Stimulated activated CD8-positive, alpha-beta memory T cell treated with anti-CD3 and anti-CD28 coated beads, Interleukin-12 subunit alpha, Interleukin-12 subunit beta, amount 100 ng/mL, for 1 hour (primary cell): ENCODE measurements around the gene UGT1A3.
"Not testable (repeated sequence)": the region's sequence is repeated elsewhere in the genome, so short reads cannot be mapped to it uniquely, and the experiment has no call there.

Experiments used
- DNase-seq: peaks from one replicate; pipeline ENCODE4 v3.0.0-alpha.2; 2020; ENCODE audit warnings: low read depth

UGT1A3 gene

GRCh38 chr2:233728723-233729301, at the start of gene UGT1A3:
Gene UGT1A3 (plus strand): TSS chr2:233729042. CDS start chr2:233729127, 85 bp downstream.
- DNase-seq, result no peak

GRCh38 chr2:233679196-233679595, 49.6 kb upstream of the UGT1A3 start:
- no peak for DNase-seq

- DNase-seq, result no peak
These were observed 48.3 kb upstream of the UGT1A3 start for GRCh38 chr2:233680361-233681045.

DNA sequence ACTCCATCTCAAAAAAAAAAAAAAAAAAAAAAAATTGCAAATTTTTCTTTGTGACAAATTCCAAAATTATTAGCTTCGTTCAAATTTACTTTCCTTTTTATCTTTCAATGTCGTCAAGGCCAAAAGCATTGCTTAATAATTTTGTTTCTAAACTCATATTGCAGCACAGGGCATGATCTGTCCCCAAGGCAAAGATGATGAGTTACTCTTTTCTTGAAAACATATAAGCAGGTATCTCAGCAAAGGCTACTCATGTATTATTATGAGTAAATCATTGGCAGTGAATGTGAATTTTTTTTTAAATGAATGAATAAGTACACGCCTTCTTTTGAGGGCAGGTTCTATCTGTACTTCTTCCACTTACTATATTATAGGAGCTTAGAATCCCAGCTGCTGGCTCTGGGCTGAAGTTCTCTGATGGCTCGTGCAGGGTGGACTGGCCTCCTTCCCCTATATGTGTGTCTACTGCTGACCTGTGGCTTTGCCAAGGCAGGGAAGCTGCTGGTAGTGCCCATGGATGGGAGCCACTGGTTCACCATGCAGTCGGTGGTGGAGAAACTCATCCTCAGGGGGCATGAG, 47.2 kb upstream of the UGT1A3 start, which contains the start of gene UGT1A7:
UGT1A7 (plus strand) TSS at position 381 of the 579 bp plus-strand sequence; CDS start at position 418, 37 bp downstream.
- DNase-seq, result no peak

- DNase-seq, result no peak
These were observed 44.2 kb upstream of the UGT1A3 start for GRCh38 chr2:233684640-233685039.

GRCh38 chr2:233686928-233687327, 41.9 kb upstream of the UGT1A3 start:
- no peak for DNase-seq

DNA sequence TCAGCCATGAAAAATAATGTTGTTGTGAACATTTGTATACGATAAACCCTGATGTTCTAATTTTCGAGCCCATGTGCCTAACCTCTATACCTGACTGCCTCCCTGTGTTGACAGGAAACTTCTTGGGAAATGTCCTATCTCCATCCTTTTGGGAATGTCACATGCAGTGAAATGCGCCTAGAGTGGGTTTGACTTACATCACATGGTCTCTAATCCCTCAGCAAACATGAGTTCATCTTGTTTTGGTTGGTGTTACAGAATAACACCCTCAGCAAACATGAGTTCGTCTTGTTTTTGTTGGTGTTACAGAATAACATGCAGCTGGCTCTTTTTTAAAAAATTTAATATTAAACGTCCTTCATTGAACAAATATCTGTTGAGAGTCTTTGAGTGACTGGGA, 40.5 kb upstream of the UGT1A3 start:
- DNase-seq, result no peak

DNA sequence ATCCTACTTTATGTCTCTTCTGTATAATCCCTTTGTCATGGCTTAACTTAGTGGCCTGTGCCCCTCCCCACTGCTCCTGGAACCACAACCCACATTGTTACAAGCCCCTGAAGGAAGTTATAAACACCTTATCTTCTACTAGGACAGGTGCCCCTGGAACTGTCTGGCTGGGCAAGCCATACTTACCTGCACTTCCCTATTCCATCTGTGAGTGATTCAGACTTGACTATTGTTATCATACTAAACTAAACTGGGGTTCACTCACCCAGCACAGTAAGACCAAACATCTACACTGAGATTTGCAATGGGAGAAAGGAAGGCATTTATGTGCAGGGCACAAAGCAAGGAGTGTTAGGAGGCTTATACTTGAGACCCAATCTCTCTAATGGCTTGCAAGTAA, 39.8 kb upstream of the UGT1A3 start:
- no peak for DNase-seq

DNA sequence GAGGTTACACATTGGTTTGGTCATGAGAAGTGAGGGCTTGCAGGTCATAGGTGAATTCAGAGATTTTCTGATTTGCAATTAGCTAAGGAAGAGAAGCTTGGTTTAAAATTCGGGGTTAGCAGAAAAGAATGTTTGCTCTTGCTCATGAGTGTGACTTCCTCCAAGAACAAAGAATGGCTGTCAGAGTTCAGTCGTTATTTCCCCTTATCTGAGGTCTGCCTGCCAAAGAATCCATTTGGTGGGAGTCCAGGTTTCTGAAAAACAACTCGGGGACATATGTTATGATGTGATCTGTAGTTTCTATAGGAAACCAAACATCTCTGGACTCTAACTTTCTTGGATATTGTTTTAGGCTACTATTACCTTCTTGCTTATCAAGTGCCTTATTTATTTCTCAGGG, 39.3 kb upstream of the UGT1A3 start:
- DNase-seq, result no peak

- no peak for DNase-seq
These were observed 38.4 kb upstream of the UGT1A3 start for GRCh38 chr2:233690444-233690843.

DNA sequence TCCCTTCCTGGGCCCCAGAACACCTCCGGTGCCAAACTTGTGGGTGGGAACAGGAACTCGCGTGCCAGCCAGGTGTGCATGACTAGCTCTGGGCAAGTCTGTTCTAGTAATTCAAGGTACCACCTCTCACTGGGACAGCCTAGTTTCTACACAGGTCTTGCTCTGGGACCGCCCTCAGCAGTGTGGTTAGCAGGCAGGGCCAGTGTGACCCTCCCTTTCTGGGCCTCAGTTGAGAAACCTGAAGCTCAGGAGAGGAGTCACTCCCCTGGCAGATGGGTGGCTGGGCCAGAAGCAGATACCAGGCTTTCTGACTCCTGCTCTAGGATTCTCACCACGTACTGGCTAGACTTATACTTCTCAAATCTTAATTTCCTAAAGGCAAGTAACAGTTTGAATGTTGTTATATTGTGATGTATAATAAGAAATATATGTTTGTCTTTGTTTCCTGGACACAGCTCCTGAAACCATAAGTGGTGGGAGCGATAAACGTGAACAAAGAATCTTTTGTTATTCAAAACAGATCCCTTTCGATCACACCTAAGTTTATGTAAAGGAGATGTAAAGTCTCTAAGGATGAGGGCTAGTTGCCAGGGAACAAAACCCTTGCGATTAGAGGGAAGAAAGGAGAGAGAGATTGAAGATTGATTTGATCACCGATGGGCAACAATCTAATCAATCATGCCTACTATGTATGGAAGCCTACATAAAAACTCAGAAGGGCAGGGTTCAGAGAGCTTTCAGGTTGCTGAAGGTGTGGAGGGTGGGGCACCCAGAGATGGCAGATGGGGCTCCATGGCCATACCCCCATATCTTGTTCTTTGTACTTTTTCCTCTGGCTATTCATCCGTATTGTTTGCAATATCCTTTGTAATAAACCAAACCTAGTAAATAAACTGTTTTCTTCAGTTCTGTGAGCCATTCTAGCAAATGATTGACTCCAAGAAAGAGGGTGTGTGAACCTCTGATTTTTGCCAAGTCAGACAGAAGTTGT, 37.1 kb upstream of the UGT1A3 start:
- DNase-seq, result no peak

DNA sequence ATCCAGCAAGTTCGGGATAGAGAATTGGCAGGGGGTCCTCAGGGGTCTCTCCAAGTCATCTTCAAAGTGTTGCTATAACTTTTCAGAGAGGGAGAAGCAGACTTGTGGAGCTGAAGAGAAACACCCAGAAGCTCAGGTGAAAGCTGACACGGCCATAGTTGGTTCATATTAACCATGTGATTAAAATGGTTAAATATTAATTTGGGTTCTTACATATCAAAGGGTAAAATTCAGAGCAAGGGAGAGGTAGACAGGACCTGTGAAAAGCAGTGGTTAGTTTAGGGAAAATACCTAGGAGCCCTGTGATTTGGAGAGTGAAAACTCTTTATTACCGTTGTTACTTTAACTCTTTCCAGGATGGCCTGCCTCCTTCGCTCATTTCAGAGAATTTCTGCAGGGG, 36.2 kb upstream of the UGT1A3 start, which contains the start of gene UGT1A6:
UGT1A6 (plus strand) TSS at position 243 of the 400 bp plus-strand sequence; CDS start at position 358, 115 bp downstream.
- DNase-seq, result no peak

DNA sequence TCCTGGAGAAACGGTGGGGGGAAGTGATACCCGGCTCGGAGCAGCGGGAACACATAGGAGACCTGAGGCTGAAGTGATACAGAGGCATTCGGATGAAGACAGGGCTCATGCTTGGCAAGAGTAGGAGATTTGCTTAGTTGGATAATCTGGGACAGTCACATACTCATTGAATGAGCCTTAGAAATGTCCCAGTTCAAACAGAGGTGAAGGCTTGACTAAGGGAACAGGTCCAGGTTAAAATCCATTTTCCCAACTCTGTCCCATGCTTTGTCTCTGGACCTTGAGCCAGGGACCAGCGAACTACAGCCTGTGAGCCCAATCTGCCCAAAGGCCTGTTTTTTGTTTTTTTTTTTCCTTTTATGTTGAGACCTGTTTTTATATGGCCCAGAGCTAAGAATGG, 34.9 kb upstream of the UGT1A3 start:
- DNase-seq, result no peak

GRCh38 chr2:233698740-233699139, 30.1 kb upstream of the UGT1A3 start:
- no peak for DNase-seq

DNA sequence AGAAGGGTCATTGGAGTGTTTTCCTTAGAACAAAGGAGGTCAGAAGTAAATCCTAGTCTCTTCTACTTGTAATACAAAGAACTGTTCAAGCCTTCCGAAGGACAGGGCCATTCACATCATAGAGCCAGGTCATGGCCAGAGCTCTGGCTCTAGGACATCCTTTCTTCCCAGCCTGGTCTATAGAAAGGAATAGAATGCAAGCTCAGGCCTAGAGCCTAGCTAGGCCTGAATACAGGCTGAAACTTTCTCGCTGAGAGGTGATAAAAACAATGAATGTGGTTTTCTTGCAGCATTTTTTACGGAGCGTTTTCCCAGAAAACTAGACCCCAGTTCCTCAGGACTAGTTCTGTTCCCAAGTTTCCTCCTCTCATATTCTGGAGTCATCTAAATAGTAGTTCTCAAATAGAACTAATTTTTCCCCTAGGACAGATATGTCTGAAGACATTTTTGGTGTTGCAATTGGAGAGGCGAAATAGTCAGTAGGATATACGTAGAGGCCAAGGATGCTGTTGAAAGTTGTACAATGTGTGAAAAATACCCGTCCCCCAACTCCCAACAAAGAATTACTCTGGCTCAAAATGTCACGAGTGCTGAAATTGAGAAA, 29.3 kb upstream of the UGT1A3 start:
- DNase-seq, result no peak

DNA sequence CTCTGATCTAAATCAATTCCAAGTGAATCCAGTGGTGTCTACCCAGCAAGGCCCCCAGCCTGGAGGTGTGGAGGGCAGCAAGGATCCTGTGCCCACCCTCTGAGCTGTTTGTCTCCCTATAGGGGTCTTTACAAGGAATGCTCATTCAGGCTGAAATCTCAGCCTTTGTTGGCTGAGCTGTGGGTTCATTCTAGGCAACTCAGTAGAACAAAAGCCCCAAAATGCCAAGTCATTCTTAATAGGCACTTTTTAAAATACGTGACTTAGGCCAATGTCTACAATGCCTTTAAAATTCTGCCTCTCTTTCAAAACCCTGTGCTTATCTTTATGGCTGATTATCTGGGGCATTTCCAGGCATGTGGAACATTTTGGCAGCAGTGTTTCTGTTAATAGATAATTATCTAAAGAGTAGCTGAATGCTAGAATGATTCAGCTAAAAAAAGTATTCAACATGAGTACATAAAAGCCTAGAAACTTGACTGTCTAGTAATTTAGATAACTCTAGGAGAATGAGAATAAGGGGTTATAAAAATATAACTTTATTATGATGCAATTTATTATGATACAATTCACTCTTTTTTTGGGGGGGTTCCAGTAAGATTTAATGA, 28.7 kb upstream of the UGT1A3 start:
- no peak for DNase-seq

DNA sequence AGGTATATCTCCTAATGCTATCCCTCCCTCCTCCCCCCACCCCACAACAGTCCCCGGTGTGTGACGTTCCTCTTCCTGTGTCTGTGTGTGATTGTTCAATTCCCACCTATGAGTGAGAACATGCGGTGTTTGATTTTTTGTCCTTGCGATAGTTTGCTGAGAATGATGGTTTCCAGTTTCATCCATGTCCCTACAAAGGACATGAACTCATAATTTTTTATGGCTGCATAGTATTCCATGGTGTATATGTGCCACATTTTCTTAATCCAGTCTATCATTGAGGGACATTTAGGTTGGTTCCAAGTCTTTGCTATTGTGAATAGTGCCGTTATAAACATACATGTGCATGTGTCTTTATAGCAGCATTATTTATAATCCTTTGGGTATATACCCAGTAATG, 28.0 kb upstream of the UGT1A3 start:
- not testable (repeated sequence) for DNase-seq

GRCh38 chr2:233702238-233702637, 26.6 kb upstream of the UGT1A3 start:
- no peak for DNase-seq

DNA sequence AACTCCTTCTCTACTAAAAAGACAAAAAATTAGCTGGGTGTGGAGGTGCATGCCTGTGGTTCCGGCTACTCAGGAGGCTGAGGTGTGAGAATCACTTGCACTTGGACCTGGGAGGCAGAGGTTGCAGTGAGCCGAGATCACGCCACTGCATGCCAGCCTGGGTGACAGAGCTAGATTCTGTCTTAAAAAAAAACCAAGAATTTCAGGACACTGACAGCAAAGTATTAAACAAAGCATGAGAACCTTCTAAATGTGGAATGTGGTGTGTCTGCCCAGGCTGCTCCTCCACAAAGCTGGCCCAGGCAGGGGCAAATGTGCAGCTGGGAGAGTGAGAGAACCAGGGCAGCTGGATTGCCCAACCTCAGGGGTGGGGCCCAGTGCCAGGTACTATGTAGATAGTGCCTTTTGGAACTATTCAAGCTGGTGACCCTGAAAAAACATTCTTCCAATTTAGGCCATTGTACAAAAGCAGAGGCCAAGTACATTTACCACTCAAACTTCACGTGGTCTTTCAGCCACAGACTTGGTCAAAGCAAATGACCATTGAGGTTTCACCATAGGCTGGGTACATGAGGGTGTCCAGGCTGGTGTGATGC, 22.8 kb upstream of the UGT1A3 start:
- DNase-seq, result no peak

DNA sequence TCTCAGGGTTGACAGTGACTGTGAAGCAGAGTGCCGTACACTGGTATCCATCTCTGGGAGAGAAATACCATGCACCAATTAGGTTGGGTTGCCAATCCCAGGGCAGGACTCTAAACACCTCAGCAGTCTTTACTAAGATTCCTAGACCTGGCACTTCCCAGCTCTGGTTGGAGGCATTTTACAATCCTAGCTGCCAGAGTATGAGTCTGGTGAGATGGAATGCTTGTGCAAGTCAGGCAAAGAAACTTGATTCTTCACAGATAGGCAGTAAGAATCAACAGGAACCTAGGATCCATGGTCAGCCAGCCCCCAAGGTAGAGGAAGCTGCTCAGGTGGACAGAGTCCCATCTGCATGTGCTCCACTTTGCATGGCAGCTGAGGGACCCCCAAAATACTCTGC, 22.1 kb upstream of the UGT1A3 start:
- no peak for DNase-seq
